Activated T-cell treated with anti-CD3 and anti-CD28 coated beads for 48 hours (primary cell): ENCODE data around the gene CDCA7L.
"Not testable (repeated sequence)": the region's sequence is repeated elsewhere in the genome, so short reads cannot be mapped to it uniquely, and the experiment has no call there.

Source experiments
- DNase-seq: peaks from one replicate; pipeline ENCODE4 v3.0.0-alpha.2; 2020; ENCODE audit warnings: low read depth

CDCA7L gene

DNA sequence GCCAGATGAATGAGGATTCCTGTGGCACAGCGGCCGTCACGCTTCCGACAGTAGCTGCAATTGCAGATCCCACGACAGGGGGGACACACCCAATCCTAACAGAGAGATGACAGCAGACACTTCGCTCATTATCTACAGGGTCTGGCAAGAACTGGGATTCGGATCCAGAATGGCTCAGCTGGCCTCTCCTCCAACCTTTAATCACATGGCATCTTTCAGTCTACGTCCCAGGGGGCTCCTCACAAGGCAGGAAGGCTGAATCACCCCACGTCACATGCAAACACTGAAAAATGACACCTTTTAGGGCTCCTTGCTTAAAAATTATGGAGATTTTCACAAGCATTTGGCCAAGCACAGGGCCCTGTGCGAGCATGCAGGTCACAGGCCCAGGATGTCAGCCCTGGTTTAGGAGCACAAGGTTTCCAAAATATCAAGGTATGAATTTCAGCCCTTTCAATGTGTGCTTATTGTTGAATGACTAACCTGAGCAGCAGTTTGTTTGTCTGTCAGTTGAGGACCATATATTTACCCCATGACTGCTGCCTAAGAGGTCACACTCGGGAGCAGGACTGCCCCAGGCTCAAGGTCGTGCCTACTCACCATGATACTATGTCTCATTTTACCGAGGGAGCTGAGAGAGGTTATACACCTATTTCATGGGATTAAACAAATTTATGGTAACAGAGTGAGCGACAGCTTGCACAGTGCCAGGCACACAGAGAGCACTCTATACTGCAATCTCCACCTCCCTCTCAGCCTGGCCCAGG lies 42.5 kb downstream of the CDCA7L start:
- DNase-seq: no peak

DNA sequence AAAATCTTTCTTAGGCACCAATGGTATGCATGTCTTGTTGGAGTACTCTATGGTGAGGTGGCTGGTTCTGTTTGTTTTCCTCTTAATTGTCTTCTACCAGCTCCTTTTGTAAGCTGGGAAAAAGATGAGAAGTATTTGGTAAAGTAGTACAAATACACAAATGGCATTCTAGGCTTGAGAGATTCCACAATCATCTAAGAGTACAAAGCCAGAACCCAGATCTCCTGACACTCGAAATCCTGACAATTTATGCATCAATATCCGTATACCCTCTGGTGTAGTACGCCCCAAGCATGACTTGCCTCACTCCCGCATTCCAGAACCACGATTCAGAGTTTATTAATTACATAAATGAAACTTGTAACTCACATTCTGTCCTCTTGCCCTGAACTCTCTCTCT lies 43.5 kb downstream of the CDCA7L start:
- DNase-seq: no peak

DNA sequence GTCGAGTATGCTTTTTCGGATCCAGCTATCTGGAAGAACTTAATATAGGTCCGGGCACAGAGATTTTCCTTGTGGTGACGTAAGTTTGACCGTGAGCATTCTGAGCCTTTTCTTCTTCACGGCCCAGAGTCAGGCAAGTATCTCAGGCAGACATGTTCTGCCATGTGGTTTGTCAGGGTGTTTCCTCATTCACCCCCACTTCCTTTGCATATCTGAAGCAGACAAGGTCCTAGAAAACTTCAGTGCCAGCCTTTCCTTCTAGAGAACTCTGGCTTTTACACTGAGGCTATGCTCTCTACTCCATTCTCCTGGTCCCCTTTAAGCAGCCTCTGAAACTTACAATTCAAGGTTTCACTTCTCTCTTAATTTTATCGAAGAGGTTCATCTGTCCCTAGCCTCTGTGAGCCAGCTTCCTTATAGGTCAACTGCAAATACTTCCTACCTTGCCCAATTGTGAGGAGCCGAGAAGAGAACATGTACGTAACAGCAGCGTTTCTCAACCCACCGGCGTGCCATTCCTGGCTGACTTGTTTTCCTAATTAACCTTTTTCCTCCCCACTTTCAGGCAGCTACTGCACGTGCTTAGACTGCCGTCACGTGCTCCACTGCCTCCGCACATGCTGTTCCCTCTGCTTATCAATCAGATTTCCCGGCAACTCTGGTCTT lies 47.3 kb downstream of the CDCA7L start:
- no peak for DNase-seq

DNA sequence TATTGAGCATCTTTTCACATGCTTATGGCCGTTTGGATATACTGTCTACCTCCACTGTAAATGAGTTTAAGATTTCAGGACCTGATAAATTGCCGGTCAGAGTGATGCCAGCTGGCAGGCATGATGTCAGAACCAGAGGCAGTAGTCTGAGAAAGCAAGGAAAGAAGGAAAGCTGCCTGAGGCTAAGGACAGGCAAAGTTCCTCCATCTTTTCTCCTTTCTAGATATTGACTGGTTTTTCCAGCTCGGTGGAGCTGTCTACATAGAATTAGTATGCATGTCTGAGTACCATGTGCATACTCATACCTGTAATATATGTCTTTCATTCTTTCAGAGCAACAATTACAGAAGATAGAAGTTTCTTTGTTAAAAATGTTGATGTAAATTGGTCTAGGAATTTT lies 52.3 kb downstream of the CDCA7L start:
- no peak for DNase-seq

DNA sequence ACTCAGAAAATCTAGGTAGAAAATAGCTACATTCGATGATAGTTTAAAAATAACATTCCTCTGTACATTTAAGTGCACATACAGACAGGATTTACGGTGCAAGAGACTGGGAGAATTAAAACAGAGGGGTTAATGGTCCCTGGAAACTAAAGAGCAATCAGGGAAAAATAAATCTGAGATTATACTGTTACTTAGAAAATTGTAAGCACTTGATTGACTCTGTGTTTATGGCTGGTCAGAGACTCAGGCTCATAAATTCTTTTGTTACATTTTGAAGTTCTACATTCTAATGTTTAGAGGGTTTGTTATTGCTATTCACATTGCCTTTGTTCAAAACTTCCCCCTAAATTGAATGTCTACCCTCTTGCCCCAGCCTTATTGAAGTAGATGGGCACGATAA lies 54.4 kb downstream of the CDCA7L start:
- no peak for DNase-seq

DNA sequence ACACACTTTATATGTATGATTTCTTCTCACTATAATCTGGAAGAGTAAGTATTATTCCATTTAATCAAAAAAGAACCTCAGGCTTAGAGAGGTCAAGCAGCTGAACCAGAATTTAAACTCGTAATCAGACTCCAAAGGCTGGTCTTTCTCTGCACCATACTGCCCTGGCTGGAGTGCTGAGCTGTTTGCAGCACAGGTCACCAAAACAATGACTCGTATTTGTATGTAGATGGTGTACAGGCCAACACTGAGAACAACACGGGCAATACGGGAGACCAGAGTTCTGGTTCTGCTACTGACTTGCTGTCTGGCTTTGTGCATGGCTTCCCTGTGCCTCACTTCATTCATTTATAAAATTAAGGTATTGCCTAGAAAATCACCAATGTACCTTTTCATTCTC lies 57.9 kb downstream of the CDCA7L start:
- DNase-seq: no peak

DNA sequence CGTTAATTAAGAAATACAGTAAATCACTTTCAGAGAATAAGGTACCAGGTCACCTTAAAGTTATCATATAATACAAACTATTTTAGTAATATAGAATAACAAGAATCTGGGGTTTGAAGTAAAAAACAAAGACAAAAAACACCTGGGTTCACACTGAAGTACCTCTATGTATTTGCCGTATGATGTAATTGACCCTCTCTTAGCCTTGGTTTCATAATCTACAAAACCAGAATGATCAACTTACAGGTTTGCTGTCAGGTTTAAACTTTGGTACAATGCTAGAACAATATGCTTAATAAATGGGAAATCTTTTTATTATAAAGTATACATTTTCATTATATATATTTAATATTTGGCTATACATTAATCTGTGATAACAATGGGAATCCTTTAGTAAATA lies 58.3 kb downstream of the CDCA7L start:
- no peak for DNase-seq

DNA sequence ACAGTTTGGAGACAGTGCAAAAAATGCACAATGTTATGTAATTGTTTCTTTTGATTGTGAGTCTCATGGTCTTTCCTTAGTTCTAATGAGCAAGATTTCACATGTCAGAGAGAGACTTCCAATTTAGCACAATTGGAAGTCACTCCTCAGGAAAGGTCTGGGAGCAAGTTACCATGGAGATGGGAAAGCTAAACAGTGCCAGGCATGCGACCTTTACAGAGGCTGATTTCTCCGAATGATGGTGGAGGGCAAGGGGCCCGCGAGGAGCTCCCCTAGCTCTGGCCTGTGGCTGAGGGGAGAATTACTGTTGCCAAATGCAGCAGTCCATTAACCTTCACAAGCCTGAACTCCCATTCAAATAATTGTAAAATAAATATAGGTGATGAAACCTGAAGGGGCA lies 59.3 kb downstream of the CDCA7L start:
- no peak for DNase-seq

DNA sequence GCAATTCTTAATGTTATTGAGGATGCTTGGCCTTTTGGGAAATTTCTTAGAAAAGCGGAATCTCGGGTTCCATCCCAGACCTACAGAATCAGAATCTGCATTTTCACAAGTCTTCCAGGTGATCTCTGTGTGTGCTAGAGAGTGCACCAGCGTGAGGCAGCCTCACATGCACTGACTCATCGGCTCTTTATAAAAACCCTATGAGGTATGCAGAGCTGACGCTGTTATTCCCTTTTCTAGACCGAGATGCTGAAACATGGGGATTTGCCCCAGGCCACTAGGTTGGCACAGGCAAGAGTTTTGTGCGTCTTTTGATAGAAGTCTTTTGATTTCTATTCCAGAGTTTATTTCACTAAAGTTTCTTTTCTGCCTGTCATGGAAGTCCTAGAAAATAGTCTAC lies 61.2 kb downstream of the CDCA7L start:
- DNase-seq: no peak

DNA sequence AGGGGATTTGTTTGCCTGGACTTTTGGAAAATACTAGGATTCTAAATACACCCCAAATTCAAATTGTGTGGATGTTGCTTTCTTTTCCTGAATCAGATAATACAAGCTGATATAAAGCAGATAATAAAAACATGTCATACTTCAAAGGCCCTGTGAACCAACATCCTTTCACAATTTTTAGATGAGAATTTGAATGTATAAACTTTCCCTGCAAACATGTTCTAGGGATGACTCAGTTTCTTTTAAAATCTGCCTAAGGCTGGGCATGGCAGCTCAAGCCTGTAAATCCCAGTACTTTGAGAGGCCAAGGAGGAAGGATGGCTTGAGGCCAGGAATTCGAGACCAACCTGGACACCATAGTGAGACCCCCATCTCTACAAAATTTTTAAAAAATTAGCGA lies 62.2 kb downstream of the CDCA7L start:
- DNase-seq: not testable (repeated sequence)

DNA sequence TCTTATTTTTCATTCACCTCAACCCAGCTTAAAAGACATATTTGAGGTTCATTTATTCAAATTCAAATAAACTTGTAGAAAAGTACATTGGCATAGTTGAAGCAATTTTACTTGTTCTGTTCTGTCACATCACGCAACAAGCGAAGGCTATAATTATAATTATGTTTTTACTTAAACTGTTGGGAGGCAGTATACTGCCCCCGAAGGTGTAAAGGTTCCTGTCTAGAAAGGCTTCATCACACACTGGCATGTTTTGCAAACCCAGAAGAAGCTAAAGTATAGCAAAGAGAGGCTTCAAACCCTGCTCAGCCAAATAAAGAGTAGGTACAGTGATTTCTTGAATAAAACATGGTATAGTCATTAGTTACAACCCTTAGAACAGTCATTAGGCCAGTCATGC lies 62.6 kb downstream of the CDCA7L start:
- DNase-seq: no peak

DNA sequence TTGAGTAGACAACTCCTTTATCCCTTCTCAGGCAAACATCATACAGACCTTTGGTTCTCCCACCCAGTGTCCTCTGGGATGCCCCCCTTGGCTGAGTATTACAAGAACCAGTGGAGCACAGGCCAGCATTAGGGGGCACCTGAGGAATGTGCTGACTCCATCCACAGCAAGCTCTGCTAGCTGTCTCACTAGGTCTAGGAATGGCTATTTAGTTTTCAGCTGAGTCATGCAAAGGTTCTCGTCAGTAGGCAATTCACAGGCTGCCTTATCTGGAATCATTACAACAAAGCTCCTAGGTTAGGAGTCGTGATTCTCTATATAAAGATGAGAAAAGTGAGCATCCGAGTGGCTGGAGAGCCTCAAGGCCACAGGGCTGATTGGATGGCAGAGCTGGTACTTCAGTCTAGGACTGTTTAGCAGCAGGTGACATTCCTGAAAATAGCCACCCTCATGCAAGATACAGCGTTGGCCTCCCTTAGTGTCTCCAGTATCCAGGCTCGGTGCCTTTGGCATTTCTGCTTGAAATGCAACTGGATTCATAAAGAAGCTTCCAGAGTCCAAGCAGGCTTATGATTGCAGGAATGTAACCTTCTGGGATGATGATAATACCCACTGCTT lies 75.8 kb downstream of the CDCA7L start:
- DNase-seq: no peak

DNA sequence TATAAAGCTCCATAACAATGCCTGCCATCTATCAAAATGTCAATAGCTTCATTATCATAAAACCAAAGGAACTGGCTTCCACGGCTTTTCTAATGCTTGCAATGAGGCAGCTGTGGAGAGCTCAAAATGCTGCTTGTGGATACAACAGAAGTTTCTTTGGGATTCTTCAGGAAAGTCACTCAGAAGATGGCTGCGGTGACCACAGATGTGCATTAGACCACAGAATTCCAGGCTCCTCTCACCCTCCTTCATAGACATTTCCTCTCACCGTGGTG lies 77.2 kb downstream of the CDCA7L start:
- DNase-seq: no peak

DNA sequence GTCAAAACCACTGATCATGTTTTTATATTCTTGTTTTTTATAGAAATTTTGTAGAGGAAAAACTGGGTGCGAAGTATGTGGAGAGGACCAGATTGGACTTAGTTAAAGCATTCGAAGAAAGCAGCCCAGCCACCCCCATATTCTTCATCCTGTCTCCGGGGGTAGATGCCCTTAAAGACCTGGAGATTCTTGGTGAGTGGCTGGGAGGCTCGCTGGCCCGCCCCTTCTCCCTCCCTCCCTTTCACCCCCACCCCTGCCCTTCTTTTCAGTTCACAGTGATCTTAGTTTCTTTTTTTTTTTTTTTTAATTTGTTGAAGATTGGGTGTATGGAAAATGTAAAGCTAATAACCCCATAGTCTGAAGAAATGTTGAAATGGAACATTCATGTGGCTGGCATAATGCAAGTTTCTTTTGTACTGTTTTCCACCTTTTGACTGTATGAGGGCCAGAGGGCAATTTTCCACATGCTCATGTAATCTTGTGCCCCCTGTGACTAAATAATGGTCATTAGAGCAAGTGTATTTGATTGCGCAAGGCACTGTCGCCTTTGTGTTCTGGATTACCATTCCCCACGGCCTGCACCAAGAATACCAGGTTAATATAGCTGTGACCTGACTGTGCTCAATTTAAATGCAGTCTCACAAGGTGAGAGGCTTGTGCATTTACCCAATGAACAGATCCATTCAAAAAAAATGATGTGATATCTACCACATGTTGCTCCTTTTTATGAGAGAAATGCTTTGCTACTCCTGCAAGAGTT lies 77.7 kb downstream of the CDCA7L start:
- no peak for DNase-seq

DNA sequence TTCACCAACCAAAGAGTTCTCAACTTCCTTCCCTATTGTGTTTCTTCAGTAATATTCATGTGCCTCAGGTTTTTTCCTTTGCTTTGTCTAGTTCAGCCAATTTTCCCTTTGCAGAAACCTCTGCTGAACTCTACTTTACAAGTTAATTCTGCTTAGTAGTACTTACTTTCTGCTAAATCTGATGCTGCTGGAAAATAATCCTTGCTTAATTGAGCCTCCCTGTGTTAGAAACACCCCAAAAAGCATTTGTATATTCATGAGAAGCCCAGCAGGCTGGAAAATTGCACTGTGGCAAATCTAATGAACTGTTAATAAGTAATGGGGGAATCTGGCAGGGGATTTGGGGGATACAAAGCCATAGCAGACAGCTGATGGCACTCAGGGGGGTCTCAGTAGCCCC lies 78.5 kb downstream of the CDCA7L start:
- DNase-seq: no peak

DNA sequence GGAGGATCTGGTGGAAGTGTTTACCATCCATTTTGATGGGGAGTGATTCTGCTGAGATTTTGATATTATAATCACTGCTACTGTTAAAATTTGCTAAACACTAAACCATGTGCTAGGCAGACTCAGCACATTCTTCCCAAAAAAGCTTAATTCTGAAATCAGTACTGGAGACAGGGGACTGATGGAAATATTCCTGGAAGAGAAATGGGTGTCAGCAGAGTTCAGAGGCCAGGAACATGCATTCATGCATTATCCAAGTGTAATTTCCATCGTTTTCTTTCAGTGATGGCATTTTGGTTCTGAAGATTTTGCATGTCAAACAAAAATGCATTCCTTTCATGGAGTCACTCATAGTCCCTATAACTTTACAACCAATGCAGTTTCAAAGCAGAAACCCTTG lies 79.0 kb downstream of the CDCA7L start:
- DNase-seq: no peak

DNA sequence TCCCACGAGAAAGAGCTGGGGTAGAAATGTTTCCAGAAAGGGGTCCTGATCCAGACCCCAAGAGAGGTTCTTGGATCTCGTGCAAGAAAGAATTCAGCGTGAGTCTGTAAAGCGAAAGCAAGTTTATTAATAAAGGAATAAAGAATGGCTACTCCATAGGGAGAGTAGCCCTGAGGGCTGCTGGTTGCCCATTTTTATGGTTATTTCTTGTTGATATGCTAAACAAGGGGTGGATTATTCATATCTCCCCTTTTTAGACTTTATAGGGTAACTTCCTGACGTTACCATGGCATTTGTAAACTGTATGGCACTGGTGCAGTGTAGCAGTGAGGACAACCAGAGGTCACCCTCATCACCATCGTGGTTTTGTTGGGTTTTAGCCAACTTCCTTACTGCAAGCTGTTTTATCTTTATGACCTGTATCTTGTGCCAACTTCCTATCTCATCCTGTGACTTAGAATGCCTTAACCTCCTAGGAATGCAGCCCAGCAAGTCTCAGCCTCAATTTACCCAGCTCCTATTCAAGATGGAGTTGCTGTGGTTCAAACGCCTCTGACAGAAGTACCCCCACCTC lies 80.0 kb downstream of the CDCA7L start:
- not testable (repeated sequence) for DNase-seq

DNA sequence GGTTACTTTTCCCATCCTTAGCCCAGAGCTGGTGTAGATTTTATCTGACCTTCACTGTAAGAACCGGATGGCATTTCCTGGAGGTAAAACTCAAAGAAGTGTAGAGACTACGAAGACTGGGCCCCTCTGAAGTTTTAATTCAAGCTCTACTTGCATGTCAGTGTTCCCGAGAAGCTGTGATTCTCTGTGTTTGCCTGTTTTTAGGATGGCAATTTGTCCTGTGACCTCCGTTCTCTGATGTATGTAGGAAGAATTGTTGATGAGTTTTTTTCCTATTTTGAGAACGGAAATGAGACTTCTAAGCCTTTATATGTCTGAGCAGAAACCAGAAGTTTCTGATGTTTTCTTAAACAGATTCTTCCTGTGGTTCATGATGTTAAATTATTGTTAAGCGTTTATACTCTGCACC lies 94.1 kb downstream of the CDCA7L start:
- no peak for DNase-seq
